ENCODE data around the gene TRAF4. TPM values are rescaled to one million over a fixed set of nuclear protein-coding genes. Genes with fewer than 3 reads are reported as not detected.
A peak's percentile ranks its signal among the peaks of the same experiment; 100 is the strongest.
"Not testable (repeated sequence)": the region's sequence is repeated elsewhere in the genome, so short reads cannot be mapped to it uniquely, and the experiment has no call there.

The TRAF4 gene
- total RNA-seq, 1 donor: 51.2 TPM

DNA sequence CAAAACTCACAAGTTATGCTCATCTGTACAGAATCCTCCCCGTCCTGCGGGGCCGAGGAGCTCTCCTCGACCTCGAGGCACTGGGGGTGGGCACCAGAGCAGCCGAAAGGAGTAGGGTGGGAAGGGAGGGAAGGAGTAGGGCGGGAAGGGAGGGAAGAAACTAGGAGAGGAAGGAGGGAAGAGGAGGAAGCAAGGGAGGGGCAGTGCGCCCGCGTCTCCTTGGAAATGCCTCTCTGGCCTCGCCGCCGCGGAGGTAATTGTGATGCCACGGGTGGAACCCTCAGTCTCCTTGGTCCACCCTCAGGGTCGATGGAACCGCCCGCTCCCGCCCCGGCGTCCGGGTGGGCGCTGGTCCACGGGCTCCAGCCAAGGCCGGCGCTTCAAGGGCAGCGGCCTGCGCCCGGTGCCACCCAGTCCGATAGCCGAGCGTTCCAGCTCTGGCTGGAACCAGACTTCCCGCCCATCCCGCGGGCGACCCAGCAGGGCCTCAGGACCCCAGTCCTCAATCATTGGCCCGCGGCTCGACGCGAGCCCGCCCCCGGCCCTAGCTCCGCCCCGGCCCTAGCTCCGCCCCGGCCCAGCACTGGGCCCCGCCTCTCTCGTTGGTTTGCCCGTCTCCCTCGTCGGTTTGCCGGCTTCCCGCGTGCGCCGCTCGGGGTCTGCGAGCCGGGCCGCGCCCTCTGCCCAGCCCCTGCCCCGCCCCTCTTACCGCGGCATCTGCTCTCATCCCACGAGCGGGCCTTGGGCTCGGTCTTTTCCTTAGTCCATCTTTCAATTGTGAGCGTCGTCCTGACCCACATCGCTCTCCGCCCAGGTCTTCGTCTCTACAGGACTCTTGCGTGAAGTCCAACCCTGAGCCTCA, 32.7 kb upstream of the TRAF4 start:
- Histone ChIP-seq H3K4me3 (ENCODE audit: low read length) (peak overlapping the region; percentile 70), H3K4me1 (ENCODE audit: insufficient read depth, low read length) (peaks cover 20% of the 10 kb centered on the region), H3K9me3 (ENCODE audit: low read depth, low read length) (no peaks in the 10 kb centered on the region), H3K27me3 (ENCODE audit: insufficient read depth, low read length) (no peaks in the 10 kb centered on the region)

DNA sequence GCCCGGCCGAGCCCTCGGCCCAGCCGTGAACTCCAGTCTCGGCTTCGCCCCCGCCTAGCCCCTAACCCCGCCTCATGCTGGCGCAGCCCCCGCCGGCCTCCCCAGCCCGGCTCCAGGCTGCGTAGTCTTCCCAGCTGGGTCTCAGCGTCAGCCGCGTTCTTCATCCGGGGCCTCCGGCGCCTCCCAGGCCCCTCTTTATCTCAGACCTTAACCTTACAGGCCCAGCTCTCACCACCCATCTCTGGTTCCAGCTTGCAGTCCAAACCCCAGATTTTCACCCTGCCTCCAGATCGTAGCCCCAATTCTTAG, 32.1 kb upstream of the TRAF4 start, which contains the start of gene PROCA1:
PROCA1 (minus strand) TSS at position 166 of the 309 bp plus-strand sequence. CDS start 228 bp downstream, outside the sequence.
- no peaks in the 10 kb centered on the region for H3K9me3 ChIP-seq (ENCODE audit: low read depth, low read length)
- H3K27me3 ChIP-seq (ENCODE audit: insufficient read depth, low read length): peaks cover 2% of the 10 kb centered on the region
- peaks cover 25% of the 10 kb centered on the region for H3K4me1 ChIP-seq (ENCODE audit: insufficient read depth, low read length)
- peak within 1 kb of the TSS; percentile 70 for H3K4me3 ChIP-seq (ENCODE audit: low read length)

DNA sequence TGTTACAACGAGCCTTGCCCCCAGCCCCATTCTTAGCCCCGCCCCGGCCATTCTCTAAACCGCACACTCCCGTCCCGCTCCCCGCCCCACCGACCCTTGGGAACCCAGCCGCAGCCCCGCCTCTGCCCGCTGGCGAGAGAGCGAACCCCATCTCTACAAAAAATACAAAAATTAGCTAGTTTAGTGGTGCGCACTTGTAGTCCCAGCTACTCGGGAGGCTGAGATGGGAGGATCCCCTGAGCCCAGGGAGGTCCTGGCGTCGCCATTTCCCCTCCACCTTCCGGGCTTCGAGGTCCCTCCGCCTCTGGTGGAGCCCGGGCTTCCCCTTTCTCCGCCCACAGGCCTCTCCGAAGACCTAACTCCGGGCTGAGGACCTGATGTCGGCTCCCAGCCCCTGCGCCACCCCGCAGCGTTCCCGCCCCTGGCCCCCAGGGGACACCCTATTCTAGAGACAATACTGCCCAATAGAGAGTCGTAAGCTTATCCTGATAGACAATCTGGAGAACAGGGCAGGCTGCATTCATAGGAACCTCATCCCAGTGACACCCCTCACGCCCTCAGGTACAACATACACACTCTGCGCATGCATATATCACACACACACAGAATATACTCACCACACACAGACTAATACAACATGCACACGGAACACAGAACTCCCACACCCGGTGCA, 31.6 kb upstream of the TRAF4 start:
- Histone ChIP-seq H3K27me3 (ENCODE audit: insufficient read depth, low read length) (peaks cover 2% of the 10 kb centered on the region), H3K4me1 (ENCODE audit: insufficient read depth, low read length) (peaks cover 30% of the 10 kb centered on the region), H3K9me3 (ENCODE audit: low read depth, low read length) (no peaks in the 10 kb centered on the region), H3K4me3 (ENCODE audit: low read length) (peak overlapping the region; percentile 70)

DNA sequence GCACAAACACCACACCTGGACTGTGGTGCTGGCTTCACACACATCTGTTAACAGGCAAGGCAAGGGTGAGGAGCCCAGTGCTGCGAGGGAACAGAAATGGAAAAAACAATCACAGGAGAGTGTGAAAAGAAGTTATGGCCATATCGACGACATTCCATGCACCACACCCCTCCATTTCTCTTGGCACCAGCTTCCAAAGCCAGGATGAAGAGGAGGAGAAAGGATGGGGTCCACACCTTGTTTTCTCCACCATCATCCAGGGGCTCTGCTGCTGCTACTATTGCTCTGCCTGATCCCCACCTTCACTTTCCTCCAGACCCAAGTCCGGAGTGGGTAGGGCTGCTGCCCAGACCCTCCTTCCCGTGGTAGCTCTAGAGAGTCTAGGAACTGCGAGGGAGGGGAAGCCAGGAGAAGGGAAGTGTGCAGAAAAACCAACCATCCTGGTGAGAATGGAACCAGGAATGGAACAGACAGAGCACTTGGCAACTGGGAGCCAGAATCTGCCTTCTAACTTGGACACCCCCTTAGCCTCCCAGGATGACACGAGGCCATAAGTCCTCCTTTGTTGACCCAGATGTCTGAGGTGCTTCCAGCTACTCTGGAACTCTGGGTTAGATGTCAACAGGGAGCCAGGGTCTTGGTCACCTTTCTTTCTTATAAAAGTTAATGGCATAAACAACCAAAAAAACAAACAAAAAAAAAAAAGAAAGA, 31.0 kb upstream of the TRAF4 start:
- Histone ChIP-seq H3K4me3 (ENCODE audit: low read length) (no peak overlapping the region), H3K9me3 (ENCODE audit: low read depth, low read length) (no peaks in the 10 kb centered on the region), H3K27me3 (ENCODE audit: insufficient read depth, low read length) (peaks cover 2% of the 10 kb centered on the region), H3K4me1 (ENCODE audit: insufficient read depth, low read length) (peaks cover 35% of the 10 kb centered on the region)

DNA sequence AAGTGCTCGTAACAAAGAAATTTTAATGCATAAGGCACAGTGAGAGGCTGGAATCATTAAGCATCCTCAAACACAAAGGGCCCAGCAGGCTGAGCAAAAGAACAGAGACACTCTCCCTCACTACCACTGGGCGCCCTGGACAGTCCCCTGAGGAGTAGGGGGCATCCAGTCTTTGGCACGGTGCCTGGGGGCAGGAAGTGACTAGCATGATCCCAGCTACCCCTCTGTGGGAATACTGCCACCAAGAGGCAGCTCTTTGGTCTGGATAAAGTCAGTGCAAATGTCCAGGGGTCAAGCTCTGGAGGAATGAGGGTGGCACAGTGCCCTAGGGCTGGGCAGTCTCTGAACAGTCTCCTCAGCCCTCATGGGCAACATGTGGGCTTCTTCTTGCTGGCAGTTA, 29.5 kb upstream of the TRAF4 start:
- H3K27me3 ChIP-seq (ENCODE audit: insufficient read depth, low read length): peaks cover 2% of the 10 kb centered on the region
- no peak overlapping the region for H3K4me3 ChIP-seq (ENCODE audit: low read length)
- H3K4me1 ChIP-seq (ENCODE audit: insufficient read depth, low read length): peaks cover 49% of the 10 kb centered on the region
- no peaks in the 10 kb centered on the region for H3K9me3 ChIP-seq (ENCODE audit: low read depth, low read length)

DNA sequence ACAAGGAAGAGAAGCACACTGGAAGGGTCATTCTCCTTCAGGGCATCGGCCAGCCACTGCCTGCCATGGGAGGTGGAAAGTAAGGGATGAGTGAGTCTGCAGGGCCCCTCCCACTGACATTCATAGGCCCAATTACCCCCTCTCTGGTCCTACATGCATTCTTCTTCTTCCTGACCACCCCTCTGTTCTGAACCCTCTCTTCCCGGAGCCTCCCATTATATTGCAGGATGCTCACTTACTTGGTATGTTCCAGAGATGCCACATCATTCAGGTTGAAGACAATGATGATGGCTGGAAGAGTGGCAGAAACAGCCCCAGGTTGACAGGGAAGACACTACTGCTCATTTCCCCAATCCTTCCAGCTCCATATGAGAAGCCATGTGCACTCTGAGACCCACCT, 28.6 kb upstream of the TRAF4 start:
- Histone ChIP-seq H3K27me3 (ENCODE audit: insufficient read depth, low read length) (peaks cover 2% of the 10 kb centered on the region), H3K4me3 (ENCODE audit: low read length) (no peak overlapping the region), H3K4me1 (ENCODE audit: insufficient read depth, low read length) (peaks cover 51% of the 10 kb centered on the region), H3K9me3 (ENCODE audit: low read depth, low read length) (no peaks in the 10 kb centered on the region)

DNA sequence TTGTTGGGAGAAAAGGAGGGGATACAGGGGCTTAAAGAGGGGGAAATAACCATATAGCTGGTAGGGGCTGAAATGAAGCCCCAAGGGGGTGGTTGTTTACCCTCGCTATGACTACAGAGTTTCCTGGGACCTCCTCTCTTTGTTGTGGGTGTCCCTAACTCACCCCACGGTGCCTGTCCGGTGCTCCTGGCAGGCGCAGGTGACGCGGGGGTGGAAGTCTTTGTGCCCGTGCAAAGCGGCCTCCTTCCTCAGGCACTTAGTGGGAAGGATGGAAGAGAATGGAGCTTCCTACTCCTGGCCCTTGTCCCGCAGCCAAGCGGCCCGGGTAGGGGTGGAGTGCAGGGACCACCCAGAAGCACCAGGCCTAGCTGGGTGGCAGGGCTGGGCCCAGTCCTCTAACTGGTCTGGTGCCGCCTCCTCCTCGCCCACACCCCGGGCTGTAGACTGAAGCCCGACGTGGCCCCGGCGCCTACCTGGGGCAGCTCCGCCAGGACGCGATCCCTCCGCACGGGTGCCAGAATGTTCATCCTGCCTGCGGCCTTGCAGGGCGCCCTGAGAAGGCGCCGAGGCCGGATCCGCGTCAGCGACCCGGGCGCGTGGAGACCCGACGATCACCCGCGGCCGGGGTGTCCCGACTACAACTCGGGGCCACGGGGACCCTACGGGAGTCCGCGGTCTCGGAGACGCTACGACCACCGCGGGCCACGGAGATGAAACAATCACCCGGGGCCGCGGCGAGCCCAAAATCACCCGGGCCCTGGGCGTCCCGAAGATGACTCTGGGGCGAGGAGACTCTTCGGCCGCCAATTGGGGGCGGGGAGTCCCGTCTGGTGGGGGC, 26.9 kb upstream of the TRAF4 start:
- Histone ChIP-seq H3K4me1 (ENCODE audit: insufficient read depth, low read length) (peaks cover 57% of the 10 kb centered on the region), H3K9me3 (ENCODE audit: low read depth, low read length) (no peaks in the 10 kb centered on the region), H3K4me3 (ENCODE audit: low read length) (peak overlapping the region; percentile 36), H3K27me3 (ENCODE audit: insufficient read depth, low read length) (peaks cover 2% of the 10 kb centered on the region)

DNA sequence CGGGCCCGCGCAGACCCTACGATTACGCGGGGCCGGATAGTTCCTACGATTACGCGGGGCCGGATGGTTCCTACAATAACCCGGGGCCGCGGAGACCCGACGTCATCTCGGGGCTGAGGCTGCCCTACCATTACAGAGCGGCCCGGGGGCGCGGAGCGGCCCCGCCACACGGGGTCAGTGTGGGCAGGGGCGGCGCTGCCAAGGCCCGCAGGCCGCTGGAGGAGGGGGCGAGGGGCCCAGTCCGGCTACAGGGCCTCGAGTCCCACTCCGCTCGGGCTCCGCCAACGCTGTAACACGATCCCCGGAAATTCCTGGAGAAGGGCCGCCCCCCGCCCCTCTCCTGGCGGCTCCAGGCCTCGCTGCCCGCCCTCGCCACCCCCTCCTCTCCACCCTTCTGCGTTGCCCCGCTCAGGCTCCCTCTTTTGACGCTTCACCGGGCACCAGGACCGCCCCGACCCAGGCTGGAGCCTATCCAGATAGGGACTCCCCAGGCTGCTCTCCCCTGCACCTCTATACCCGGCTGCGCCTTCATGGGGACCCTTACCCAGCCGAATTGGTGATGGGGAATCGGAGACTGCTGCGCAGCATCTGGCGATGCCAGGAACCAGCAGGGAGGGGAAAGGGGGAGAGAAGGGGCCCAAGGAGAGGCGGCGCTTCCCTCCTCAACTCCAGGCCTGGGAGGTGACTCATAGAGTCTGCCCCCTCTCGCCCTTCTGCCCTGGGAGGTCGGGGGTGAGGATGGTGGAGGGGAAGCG, 26.1 kb upstream of the TRAF4 start, which contains the start of gene RAB34:
RAB34 (minus strand) TSS at position 291 of the 755 bp plus-strand sequence. CDS start 602 bp downstream, outside the sequence.
- peaks cover 57% of the 10 kb centered on the region for H3K4me1 ChIP-seq (ENCODE audit: insufficient read depth, low read length)
- peak within 1 kb of the TSS; percentile 36 for H3K4me3 ChIP-seq (ENCODE audit: low read length)
- no peaks in the 10 kb centered on the region for H3K9me3 ChIP-seq (ENCODE audit: low read depth, low read length)
- H3K27me3 ChIP-seq (ENCODE audit: insufficient read depth, low read length): peaks cover 2% of the 10 kb centered on the region

DNA sequence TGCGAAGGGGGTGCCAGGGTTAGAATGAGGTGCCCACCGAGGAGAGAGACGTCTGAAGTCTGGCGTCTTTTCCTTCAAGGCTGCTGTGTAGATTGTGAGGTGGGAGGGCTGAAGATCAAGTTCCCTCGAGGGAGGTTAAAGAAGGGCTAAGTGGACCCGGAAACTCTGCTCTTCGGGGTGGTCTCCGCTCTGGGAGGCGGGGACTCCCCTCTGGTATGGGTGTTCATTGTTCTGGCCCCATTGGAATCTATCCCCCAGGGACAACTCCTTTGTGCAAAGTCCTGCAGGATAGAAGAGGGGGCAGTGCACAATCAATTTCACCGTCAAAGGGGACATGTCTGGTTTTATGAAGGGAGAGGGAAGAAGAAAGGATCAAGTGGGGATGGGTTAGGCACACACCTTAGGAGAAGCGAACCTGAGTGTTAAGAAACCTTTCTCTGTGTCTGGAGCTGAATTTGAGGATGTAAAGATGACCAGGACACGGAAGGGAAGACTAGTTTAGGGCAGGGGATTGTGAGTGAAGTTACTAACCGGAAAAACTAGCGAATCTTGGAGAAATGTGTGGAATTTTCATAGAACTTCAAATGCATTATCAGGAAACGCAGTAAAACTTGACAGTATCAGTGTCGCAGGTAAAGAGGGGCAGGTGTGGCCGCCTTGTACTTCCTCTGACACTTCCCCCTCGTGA, 25.3 kb upstream of the TRAF4 start:
- H3K9me3 ChIP-seq (ENCODE audit: low read depth, low read length): no peaks in the 10 kb centered on the region
- H3K4me1 ChIP-seq (ENCODE audit: insufficient read depth, low read length): peaks cover 62% of the 10 kb centered on the region
- no peak overlapping the region for H3K4me3 ChIP-seq (ENCODE audit: low read length)
- peaks cover 2% of the 10 kb centered on the region for H3K27me3 ChIP-seq (ENCODE audit: insufficient read depth, low read length)

DNA sequence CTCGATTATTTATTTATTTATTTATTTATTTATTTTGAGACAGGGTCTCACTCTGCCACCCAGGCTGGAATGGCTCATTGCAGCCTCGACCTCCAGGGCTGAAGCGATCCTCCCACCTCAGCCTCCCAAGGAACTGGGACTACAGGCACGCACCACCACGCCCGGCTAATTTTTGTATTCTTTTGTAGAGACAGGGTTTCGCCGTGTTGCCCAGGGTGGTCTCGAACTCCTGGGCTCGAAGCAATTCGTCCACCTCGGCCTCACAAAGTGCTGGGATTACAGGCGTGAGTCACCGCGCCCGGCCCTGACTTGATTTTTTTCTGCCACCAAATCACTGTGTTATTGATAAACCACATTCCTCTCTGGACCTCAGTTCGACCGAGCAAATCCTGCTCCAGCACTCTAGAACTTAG, 24.8 kb upstream of the TRAF4 start:
- Histone ChIP-seq H3K27me3 (ENCODE audit: insufficient read depth, low read length) (peaks cover 2% of the 10 kb centered on the region), H3K9me3 (ENCODE audit: low read depth, low read length) (no peaks in the 10 kb centered on the region), H3K4me3 (ENCODE audit: low read length) (peak overlapping the region; percentile 65), H3K4me1 (ENCODE audit: insufficient read depth, low read length) (peaks cover 62% of the 10 kb centered on the region)

DNA sequence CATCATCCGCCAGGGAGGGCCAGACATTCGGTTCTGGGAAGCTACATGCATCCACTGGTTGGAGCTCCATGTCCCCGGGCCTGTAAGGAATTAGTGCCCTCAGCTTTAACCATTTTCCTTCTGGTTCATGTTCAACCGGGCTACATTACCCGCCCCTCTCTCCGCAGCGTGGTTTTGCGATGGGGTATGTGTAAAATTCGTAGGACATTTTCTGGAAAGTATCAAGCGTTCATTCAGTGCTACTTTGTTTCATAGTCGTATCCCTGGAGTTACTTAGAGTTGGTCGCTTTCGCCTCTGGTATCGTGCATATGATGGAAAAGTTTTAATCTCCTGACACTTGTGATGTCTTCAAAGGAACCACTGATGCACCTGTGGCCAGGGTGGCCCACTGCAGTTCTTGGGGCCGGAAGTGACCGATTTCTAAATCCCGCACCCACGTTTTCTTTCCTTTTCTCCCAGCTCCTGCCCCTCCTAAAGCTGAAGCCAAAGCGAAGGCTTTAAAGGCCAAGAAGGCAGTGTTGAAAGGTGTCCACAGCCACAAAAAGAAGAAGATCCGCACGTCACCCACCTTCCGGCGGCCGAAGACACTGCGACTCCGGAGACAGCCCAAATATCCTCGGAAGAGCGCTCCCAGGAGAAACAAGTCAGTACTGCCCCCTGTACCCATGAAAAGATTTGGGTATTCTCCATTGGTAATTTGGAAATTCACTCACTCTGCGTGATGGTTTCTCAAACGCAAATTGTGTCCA, 23.4 kb upstream of the TRAF4 start:
- no peaks in the 10 kb centered on the region for H3K9me3 ChIP-seq (ENCODE audit: low read depth, low read length)
- peaks cover 74% of the 10 kb centered on the region for H3K4me1 ChIP-seq (ENCODE audit: insufficient read depth, low read length)
- peaks cover 2% of the 10 kb centered on the region for H3K27me3 ChIP-seq (ENCODE audit: insufficient read depth, low read length)
- peak overlapping the region; percentile 65 for H3K4me3 ChIP-seq (ENCODE audit: low read length)

DNA sequence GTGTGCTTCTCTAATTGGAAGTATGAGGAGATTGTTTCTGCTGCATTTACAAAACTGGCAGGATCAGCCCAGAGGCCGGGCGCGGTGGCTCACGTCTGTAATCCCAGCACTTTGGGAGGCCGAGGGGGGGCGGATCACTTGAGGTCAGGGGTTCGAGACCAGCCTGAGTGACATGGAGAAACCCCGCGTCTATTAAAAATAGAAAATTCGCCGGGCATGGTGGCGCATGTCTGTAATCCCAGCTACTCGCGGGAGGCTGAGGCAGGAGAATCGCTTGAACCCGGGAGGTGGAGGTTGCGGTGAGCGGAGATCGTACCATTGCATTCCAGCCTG, 22.8 kb upstream of the TRAF4 start:
- Histone ChIP-seq H3K4me1 (ENCODE audit: insufficient read depth, low read length) (peaks cover 79% of the 10 kb centered on the region), H3K4me3 (ENCODE audit: low read length) (peak overlapping the region; percentile 65)
- not testable (repeated sequence) for H3K9me3 ChIP-seq (ENCODE audit: low read depth, low read length); H3K27me3 ChIP-seq (ENCODE audit: insufficient read depth, low read length)
